Stimulated activated CD4-positive, alpha-beta T cell treated with anti-CD3 and anti-CD28 coated beads, TNF-alpha, amount 100 ng/mL, for 1 hour (primary cell): ENCODE measurements around the gene AEN.
"Not testable (repeated sequence)": the region's sequence is repeated elsewhere in the genome, so short reads cannot be mapped to it uniquely, and the experiment has no call there.

Experiments used
- DNase-seq, 3 donors: peaks; one replicate each; pipeline ENCODE4 v3.0.0-alpha.2; 2020; ENCODE audit warnings: low read depth in 3 of 3, low spot score in 1 of 3

AEN gene

DNA sequence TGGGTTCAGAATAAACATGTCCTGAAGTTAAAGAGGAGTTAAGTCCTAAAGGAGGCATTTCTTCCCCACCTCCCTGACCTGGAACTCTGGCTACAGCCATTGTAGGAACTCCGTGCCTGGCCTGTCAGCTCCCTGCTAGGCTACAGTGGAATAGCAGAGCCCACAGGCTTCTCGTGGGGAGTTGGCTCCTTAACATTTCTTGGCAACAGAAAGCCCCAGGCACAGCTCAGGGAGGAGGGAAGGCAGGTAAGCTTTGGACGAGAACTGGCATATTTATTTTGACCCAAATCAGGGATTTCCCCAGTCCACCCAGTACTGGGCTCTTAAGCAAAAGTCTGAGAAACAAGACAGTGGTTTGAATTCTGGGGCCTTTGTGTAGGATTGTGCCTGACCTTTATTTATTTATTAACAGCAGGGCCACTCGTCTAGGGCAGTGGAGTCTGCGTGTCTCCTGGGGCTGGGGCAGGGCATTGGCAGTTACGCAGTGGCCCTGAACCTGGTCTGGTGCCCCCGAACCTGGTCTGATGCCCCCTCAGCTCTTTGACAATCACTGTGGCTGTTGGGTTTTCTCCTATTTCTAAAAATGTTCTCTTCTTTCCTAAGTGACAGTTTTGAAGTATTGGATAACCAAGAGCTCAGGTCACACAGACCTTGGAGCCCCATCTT lies 9.8 kb downstream of the AEN start:
- no peak for DNase-seq

DNA sequence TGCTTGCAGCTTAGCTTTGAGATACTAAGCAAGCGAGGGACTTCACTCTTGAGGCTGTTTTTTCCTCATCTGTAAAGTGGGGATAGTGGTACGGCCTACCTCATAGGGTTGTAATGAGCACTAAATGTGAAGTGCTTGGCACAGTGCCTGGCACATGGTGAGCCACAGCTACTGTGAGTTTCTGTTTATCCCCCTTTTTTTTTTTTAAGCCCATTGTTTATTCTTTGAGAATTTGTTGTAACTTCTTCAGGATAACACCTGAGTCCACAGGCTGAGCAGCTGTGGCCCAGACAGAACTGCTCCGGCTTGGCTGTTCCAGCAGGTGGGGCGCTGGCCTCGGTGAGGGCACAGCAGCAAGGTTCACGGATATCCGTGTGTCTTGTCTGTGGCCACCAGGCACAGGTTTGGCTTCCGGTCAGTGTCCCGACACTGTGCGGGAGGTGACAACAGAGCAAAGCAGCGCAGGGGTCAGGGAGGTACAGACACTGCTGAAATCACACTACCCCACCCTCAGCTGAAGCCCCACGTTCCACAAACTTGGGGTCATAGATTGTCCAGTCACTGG lies 10.4 kb downstream of the AEN start:
- no peak for DNase-seq

DNA sequence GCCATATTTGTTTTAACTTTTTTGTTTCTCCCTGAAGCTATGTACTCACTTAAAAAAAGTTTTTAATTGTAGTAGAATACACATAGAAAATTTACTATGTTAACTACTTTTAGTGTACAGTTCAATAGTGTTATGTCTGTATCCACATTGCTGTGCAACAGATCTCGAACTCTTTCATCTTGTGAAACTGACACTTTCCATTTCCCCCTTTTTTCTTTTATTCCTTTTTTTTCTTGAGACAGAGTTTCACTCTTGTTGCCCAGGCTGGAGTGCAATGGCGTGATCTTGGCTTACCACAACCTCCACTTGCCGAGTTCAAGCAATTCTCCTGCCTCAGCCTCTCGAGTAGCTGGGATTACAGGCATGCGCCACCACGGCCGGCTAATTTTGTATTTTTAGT lies 11.7 kb downstream of the AEN start:
- DNase-seq = not testable (repeated sequence)

DNA sequence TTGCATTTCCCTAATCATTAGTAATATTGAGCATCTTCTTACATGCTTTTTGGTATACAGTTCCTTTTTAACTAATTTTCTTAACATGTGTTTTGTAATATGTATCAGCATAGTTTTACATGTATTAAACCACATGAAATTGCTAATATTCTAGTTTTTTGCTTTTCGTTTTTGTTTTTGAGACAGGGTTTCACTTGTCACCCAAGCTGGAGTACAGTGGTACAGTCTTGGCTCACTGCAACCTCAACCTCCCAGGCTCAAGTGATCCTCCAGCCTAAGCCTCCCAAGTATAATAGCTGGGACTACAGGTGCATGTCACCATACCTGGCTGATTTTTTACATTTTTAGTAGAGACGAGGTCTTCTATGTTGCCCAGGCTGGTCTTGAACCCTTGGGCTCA lies 13.3 kb downstream of the AEN start:
- no peak for DNase-seq

DNA sequence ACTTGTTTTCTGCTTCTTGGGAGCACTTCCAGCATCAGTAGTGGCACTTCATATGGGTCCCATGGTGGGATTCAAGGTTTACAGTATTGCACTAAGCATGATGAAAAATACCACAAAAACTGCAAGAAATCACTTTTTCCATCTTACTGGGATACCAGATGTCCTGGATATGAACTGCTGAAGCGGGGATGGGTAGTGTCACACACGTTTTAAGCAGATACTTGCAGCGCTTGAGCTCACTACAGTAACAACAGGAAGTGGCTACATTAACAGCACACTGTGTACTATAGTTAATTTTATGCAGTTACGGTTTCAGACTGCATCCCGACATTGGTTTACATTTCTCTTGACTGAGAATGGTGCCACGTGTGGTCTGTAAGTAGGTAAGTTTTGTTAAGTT lies 14.2 kb downstream of the AEN start:
- DNase-seq = no peak

DNA sequence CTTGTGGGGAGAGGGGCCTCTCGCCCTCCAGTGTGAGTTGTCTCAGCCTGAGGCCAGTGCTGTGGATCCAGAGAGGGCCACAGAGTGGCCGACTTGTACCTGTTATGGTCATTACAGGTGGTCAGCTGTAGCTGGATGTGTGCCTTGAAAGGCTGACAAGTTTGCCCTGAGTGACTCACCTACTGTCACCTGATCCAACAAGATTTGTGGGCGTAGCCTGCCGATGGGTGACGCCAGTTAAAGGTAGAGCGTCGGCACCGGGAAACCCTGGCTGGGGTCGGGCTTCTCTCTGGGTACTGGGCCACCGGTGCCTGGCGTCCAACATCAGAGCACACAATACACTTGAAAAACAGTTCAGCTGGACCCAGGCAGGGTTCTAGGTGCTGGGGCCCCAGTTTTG lies 14.9 kb downstream of the AEN start:
- peak; percentile 29 to 45 (median 42) for DNase-seq

DNA sequence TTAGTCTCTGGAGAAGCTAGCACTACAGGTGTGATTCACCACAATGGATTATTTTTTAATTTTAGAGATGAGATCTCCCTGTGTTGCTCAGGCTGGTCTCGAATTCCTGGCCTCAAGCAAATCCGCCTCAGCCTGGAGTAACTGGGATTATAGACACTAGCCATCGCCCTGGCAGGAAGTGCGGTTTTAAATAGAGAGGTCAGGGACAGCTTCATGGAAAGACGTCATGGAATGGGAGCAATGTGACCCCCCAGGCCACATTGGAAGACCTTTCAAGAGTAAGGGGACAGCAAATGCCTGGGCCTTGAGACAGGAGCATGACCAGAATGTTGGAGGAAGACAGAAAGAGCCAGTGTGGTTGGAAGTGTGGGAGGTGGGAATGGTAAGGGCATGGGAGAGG lies 15.5 kb downstream of the AEN start:
- no peak for DNase-seq

DNA sequence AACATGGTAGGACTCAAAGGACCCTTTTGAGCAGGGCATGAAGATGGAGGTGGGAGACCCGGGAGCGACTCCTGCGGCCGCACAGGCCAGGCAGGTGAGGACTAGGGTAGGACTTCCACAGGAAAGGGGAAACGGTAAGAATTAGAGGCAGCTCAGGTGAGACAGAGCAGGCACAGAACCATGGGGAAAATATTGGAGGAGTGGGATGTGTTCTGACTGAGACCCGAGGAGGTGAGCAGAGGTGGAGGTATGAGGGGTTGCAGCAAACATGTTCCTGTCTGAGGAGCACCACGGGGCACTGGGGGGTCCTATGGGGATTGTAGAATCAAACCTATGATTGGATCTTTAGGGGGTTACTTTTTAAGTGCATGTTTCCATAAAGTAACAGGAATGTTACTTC lies 16.3 kb downstream of the AEN start:
- no peak for DNase-seq

DNA sequence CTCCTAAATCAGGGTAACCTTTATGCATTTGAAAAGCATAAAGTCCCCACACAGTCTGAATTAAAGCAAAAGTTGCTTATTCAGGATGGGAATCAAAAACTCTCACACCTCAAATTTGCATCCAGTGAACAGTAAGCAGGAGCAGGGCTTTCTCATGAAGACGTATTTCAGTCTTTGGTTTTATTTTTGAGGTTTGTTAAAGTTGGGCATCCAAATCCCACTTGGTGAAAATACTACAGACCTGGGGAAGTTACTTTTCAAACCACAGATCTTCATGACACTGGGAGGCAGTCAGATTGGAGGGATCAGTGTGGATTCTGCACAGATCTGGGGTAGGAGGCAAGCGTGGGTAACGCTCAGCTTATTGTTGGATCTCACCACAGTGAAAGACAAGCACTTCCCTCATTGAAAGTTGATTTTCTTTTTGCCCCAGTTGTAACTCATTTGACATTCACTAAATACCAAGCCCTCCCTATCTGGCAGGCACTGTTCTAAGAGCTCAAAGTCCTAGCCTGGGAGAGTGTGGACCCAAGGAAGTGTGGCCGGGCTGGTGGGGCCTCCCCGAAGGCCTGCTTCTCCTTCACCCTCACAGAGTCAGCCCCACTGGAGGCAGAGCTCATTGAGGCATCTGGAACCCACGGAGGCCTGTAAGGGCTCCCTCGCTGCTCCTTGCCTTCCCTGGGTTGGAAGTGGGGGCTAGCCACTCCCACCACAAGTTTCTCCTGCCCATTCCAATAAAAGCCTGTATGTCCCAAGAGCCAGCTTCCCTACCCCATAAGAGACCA lies 16.9 kb downstream of the AEN start:
- DNase-seq = no peak

DNA sequence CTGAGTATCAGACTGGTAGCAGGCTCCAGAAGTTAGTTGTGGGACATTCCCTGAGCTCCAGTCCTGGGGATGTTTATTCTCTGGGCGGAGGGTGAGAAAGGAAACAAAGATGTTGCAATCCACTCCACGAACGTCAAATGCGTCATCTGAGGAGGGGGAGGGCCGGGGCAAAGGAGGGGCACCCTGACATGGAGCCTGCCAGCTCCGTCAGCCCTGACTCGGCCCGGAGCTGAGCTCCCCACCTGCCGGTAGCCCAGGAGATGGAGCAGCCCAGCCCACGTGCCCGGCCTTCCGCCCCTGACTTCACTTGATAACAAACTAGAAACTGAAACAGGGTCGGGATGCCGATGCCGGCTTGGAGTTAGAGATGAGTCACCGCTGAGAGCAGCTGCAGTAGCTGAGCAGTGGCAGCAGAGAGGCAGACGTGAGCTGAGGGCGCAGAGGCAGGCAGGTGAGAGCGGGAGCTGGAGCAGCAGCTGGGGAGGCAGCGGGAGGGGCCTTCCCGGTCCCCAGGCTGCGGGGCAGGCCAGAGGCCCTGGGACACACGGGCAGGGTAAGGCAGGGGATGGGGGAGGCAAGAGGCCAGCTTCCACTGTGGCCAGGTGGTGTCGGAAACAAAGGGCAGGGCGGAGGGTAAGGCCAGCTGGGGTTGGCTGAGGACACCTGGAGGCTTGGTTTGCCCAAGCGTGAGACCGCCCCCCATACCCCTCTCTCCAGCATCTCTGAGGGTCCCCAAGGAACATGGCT lies 17.7 kb downstream of the AEN start, which contains the start of gene ISG20:
Gene ISG20 (plus strand): TSS at position 391 of the 747 bp plus-strand sequence. CDS start 351 bp downstream, at position 742.
- DNase-seq = peak; percentile 86 to 96 (median 94)

DNA sequence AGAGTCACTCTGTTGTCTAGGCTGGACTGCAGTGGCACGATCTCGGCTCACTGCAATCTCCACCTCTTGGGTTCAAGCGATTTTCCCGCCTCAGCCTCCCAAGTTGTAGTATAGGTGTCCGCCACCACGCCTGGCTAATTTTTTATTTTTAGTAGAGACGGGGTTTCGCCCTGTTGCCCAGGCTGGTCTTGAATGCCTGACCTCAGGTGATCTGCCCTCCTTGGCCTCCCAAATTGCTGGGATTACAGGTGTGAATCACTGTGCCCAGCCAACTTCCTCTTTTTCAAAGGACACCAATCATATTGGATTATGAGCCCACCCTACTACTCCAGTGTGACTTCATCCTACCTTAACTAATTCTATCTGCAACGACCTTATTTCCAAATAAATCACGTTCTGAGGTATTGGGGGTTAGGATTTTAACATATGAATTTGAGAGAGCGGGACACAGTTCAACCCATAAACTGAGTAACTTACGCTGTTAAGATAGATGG lies 20.9 kb downstream of the AEN start:
- no peak for DNase-seq

DNA sequence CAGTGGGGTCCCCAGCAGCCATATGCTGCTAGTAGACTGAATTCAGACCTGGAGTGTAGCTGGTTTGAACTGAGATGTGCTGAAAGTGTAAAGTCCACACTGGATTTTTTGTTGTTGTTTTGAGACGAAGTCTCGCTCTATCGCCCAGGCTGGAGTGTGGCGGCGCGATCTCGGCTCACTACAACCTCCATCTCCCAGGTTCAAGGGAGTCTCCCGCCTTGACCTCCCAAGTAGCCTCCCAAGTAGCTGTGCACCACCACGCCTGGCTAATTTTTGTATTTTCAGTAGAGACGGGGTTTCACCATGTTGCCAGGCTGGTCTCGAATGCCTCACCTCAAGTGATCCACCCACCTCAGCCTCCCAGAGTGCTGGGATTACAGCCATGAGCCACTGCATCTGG lies 21.4 kb downstream of the AEN start:
- DNase-seq = not testable (repeated sequence)

DNA sequence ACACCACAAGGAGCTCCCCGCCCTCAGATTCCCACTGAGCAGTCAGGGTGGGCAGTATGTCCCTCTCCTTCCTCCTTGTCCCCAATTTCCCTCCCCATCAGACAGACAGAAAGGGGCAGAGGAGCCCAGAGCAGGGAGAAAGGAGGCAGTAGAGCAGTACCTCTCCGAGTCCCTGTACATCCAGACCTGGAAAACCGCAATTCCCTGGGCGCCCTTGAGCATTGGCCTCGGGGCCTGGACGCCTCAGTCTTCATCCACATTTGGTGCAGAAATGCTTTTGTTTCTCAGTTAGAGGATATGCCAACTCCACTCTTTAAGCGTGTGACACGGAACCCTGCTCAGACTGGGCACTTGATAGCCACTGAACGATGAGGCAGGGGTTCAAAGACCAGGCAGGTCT lies 23.6 kb downstream of the AEN start:
- no peak for DNase-seq

DNA sequence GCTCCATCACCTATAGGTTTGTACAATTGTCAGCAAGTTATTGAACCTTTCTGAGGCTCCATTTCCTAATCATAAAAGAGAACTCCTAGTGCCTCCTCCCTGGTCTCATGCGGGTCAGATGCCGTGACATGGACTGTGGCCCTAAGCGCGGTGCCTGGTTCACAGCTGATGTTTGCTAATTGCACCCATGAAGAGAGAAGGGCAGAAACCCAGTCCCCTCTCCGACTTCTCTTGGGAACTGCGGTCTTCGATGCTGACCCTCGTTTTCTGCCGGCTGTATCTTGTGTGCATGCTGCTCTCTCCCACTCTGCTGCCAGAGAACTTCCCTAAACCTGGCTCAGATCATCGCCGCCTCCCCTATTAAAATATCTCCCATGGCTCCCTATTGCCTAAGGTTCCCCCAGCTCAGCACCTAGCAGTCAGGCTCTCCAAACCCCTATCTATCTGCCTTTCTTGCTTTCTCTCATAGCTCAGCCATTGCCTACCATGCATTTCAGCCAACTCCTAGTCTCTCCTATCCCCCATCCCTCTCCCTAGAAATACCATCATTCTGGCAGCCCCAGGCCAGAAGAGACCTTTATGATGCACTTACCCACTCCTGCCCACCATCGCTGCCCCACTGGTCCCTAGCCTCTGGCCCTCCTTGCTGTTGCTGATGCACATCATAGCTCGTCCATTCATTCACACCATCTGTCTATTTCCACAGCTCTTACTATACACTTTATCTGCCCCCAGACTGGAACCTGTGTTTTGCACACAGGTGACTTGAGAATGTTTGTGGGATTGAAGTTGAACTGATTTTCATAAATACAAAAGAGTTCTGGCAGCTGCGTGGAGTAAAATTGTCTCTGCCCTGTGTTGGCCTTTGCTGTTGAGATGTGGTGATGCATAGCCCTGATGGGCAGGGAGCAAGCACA lies 24.3 kb downstream of the AEN start:
- no peak for DNase-seq

DNA sequence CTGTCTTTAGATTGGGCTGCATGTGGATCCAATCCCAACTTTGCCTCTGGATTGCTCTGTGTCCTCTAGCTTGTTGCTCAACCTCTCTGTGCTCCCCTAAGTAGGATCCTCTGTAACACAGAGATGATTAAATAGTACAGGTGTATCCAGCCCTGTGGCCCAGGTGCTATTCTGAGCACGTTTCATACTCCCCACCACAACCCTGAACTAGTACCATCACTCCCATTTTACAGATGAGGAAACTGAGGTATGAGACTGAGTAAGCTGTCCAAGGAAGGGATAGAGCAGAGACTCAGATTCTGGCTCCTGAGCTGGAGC lies 24.9 kb downstream of the AEN start:
- DNase-seq = no peak

DNA sequence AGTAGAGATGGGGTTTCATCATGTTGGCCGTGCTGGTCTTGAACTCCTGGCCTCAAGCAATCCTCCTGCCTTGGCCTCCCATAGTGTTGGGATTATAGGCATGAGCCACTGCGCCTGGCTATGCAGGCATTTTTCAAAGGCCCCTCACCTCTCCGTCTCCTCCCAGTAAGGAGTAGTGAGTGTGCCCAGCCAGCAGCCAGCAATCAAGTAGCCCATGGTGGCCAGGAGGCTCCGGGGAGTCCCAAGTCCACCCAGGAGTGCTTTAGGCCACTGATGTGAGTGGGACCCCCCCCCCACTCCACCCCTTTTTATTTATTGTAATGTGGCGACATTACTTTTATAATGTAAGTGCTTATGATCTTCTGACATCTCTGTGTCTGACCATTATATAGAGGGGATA lies 25.8 kb downstream of the AEN start:
- DNase-seq = no peak

DNA sequence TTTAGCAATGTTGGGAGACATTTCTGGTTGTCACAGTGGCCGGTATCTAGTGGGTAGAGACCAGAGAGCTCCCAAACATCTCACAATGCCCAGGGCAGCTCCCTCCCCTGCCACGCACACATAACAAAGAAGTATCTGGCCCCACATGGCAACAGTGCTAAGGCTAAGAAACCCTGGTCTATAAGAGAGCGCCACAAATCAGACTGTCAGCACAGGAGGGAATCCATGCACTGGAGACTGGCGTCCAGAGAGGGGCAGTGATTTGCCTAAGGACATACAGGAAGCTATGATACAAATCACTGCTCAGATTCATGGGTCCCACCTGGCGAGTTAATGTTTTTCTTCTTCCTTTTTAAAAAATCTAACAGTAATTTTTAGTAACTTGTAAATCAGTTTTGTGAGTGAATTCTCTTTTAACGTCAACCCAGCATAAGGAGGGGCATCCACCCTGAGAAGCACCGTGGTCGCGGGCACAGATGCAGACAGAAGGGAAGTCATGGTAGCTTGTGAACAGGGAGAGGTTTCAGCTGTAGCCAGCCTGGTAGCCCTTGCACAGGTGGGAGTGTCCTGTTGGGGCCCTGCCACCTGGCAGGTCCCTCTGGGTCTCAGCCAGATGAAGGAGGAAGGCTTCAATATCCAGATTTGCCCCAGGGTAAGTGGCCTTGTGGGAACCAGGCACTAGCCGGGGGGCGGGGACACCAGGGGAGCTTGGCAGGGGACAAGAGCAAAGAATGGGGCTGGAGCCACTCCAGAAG lies 26.4 kb downstream of the AEN start:
- no peak for DNase-seq

DNA sequence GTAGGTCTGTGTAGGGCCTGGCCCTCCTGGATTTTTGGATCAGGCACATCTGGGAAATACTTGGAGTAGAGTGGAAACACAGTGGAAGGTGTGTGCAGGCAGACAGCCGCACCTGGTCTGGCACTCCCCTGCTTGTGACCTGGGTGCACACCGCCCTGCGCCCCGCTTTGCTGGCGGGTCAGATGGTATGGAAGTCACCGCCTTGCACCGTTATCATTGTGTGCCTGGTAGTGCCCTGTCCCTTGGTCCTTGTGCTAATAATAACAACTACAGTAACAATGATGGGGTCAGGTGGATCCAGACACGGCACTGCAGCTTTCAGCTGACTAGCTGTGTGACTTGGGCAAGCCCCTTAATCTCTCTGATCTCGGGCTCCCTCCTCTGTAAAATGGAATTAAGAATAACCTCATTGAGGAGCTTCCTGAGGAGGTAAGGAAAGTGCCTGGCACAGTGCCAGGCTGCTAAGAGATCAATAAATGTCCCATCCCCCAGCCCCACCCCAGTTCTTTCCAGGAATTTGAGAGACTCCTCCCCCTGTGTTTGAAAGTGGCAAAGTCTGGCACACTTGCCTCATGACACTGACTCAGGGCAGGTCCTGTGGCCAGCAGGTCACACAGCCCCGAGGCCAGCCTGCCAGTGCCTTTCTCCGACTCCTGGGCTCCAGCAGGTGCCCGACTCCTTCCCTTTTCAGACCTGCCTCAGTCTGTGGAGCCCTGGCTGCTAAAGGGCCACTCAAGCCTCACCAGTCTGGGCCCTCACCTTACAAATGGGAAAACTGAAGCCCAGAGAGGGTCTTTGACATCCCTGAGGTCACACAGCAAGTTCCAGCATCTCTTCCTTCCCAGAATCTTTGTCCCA lies 27.4 kb downstream of the AEN start:
- DNase-seq = no peak

DNA sequence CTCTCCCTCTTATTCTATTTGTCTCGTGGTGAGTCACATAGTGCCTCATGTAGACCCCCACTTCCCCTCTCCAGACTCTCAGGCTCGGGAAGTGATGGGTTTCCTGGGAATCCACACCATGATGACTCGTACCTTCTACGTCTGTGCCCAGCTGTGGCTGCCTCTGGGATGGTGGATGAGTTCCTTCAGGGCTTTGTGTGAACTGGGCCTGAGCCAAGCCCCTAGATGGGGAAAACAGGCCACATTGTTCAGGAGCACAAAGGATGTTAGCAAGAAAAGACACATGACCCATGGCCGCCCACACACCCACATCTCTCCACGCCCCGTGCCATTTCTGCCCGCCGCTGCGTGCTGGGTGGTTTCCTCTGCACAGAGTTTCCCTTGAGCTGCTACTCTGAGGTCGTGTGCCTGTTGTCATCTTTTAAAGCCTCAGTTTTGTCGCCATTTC lies 28.2 kb downstream of the AEN start:
- DNase-seq = peak in 2 of 3 donors; percentile 49 to 57
